IMR-90 (cell line): Measurements from ENCODE around the gene PIP4K2B. TPM values are rescaled to one million over a fixed set of nuclear protein-coding genes. Genes with fewer than 3 reads are reported as not detected.

Experiments
- ATAC-seq: fragments of 200-7000 bp; cut with Tn5 transposase; 2 replicates; pipeline ENCODE4 v1.9.1; 2020; ENCODE audit warnings: low read depth, mild to moderate bottlenecking, moderate library complexity
- BruUV-seq: library from RNA; stranded (reverse); fragments of 400-500 nt; replicated peaks from 2 replicates; lab custom pipeline; 2021; lab: Mats Ljungman, UMichigan
- CTCF ChIA-PET: fragments of 300-600 bp; formaldehyde crosslinking; extraction: SDS; loops from one replicate; lab custom pipeline; 2021; ENCODE audit warnings: antibody characterized with exemption; lab: Yijun Ruan, JAX
- POLR2A ChIA-PET: fragments of 300-600 bp; sonication (Branson Sonifier 250); formaldehyde crosslinking; loops from one replicate; lab custom pipeline; 2022; ENCODE audit warnings: antibody characterized with exemption; ENCODE audit not compliant: unreplicated experiment; lab: Charles Lee
- DNase-seq: peaks from one replicate; pipeline ENCODE4 v3.0.0; 2013
- H2AFZ ChIP-seq: replicated peaks from 2 replicates; pipeline ENCODE3; 2013; ENCODE audit warnings: low read length, mild to moderate bottlenecking; ENCODE audit not compliant: poor library complexity
- H2AK5ac ChIP-seq: 2 replicates; pipeline ENCODE4 v1.6.1; 2013; ENCODE audit warnings: low read depth, low read length, inconsistent platforms
- H2AK9ac ChIP-seq: replicated peaks from 2 replicates; pipeline ENCODE3; 2013; ENCODE audit warnings: mild to moderate bottlenecking, low read depth, low read length, moderate library complexity; ENCODE audit not compliant: poor library complexity
- H2BK120ac ChIP-seq: 2 replicates; pipeline ENCODE4 v1.6.1; 2013; ENCODE audit warnings: low read depth, low read length, inconsistent platforms
- H2BK15ac ChIP-seq: 3 replicates; pipeline ENCODE4 v1.6.1; 2013; ENCODE audit warnings: low read depth, low read length, inconsistent platforms
- H2BK20ac ChIP-seq: 2 replicates; pipeline ENCODE4 v1.6.1; 2013; ENCODE audit warnings: low read depth, mild to moderate bottlenecking, inconsistent platforms, low read length, moderate library complexity
- H2BK5ac ChIP-seq: 2 replicates; pipeline ENCODE4 v1.6.1; 2013; ENCODE audit warnings: mild to moderate bottlenecking, low read depth, low read length, inconsistent platforms; ENCODE audit not compliant: poor library complexity, severe bottlenecking
- H3K14ac ChIP-seq: replicated peaks from 2 replicates; pipeline ENCODE4 v1.6.1; 2013; ENCODE audit warnings: low read depth, low read length, inconsistent platforms
- H3K18ac ChIP-seq: 2 replicates; pipeline ENCODE4 v1.6.1; 2013; ENCODE audit warnings: low read depth, low read length, control low read depth
- H3K23ac ChIP-seq: 2 replicates; pipeline ENCODE4 v1.6.1; 2013; ENCODE audit warnings: low read depth, low read length, inconsistent platforms
- H3K27ac ChIP-seq: 2 replicates; pipeline ENCODE4 v1.5.1; 2013; ENCODE audit warnings: mild to moderate bottlenecking, control low read depth, low read length; ENCODE audit not compliant: insufficient read depth
- H3K27me3 ChIP-seq: 2 replicates; pipeline ENCODE4 v1.6.1; 2013; ENCODE audit warnings: low read length; ENCODE audit not compliant: control insufficient read depth, insufficient read depth
- H3K36me3 ChIP-seq: 2 replicates; pipeline ENCODE4 v1.6.1; 2013; ENCODE audit warnings: low read length, mixed read lengths; ENCODE audit not compliant: control insufficient read depth, insufficient read depth
- H3K4ac ChIP-seq: 2 replicates; pipeline ENCODE4 v1.6.1; 2013; ENCODE audit warnings: low read depth, low read length, inconsistent platforms
- H3K4me1 ChIP-seq: 2 replicates; pipeline ENCODE4 v1.6.1; 2013; ENCODE audit warnings: low read length, mixed read lengths; ENCODE audit not compliant: control insufficient read depth, insufficient read depth
- H3K4me2 ChIP-seq: 2 replicates; pipeline ENCODE4 v1.6.1; 2013; ENCODE audit warnings: low read depth, mild to moderate bottlenecking, control low read depth, low read length, moderate library complexity
- H3K4me3 ChIP-seq: 2 replicates; pipeline ENCODE4 v1.5.1; 2013; ENCODE audit warnings: low read depth, mild to moderate bottlenecking, control low read depth, low read length, moderate library complexity; ENCODE audit not compliant: insufficient read depth
- H3K56ac ChIP-seq: 2 replicates; pipeline ENCODE4 v1.6.1; 2013; ENCODE audit warnings: low read length, inconsistent platforms; ENCODE audit not compliant: insufficient read depth; ENCODE audit errors: extremely low read depth
- H3K79me1 ChIP-seq, 2 experiments: 2 replicates each; pipeline ENCODE4 v1.6.1; 2013; ENCODE audit warnings: low read length in 2 of 2, inconsistent platforms in 1 of 2, low read depth in 1 of 2
- H3K9ac ChIP-seq: 2 replicates; pipeline ENCODE4 v1.6.1; 2013; ENCODE audit warnings: low read depth, low read length, control low read depth
- H3K9me1 ChIP-seq: 2 replicates; pipeline ENCODE4 v1.6.1; 2013; ENCODE audit warnings: low read length, inconsistent platforms; ENCODE audit not compliant: insufficient read depth
- H3K9me3 ChIP-seq: 2 replicates; pipeline ENCODE4 v1.6.1; 2013; ENCODE audit warnings: low read length; ENCODE audit not compliant: control insufficient read depth, insufficient read depth
- H4K20me1 ChIP-seq: 2 replicates; pipeline ENCODE4 v1.6.1; 2013; ENCODE audit warnings: low read length, inconsistent platforms; ENCODE audit not compliant: insufficient read depth
- H4K5ac ChIP-seq: 2 replicates; pipeline ENCODE4 v1.6.1; 2013; ENCODE audit warnings: mild to moderate bottlenecking, low read depth, low read length, control low read depth
- H4K8ac ChIP-seq, 2 experiments: 2 replicates each; pipeline ENCODE4 v1.6.1; 2013; ENCODE audit warnings: low read depth in 2 of 2, low read length in 2 of 2, control low read depth in 1 of 2, inconsistent platforms in 1 of 2
- H4K91ac ChIP-seq: 2 replicates; pipeline ENCODE4 v1.6.1; 2013; ENCODE audit warnings: low read depth, low read length, inconsistent platforms; ENCODE audit not compliant: insufficient read depth
- BHLHE40 ChIP-seq: fragments of 150-350 bp; IDR thresholded peaks from 2 replicates; pipeline ENCODE4 v1.6.1; 2016; ENCODE audit warnings: mild to moderate bottlenecking, low read depth, low read length
- MAFK ChIP-seq: IDR thresholded peaks from 2 replicates; pipeline ENCODE4 v1.6.1; 2012; ENCODE audit warnings: low read depth, low read length, improper control_type of control experiment
- WGBS, 2 experiments: methylation state at CpG; one replicate each; pipeline versions ENCODE4 v1.1.5 to v1.1.7; 2013; ENCODE audit warnings: missing lambda C conversion rate in 2 of 2; ENCODE audit not compliant: insufficient read length in 1 of 2; ENCODE audit errors: extremely low coverage in 2 of 2; 5-methylcytosine and 5-hydroxymethylcytosine counted together
- dilution Hi-C: fragments of 300-500 bp; cut with HindIII; formaldehyde crosslinking; loops from one replicate; pipeline ENCODE4 v1.14.3; 2018; ENCODE audit warnings: low sequenced_read_pairs; ENCODE audit not compliant: unreplicated experiment
- in situ Hi-C: fragments of 300-500 bp; cut with MboI; formaldehyde crosslinking; loops from 3 replicates; pipeline ENCODE4 v1.14.3; 2019; ENCODE audit warnings: low sequenced_read_pairs, inconsistent platforms, mixed read lengths
- intact Hi-C: fragments of 100-400 bp; cut with micrococcal nuclease; formaldehyde crosslinking; loops from 2 replicates; pipeline ENCODE4 v1.10.0; 2022
- polyA plus RNA-seq, 3 experiments: library from polyadenylated mRNA; depleted of rRNA; stranded (reverse); fragments of >200 nt; gene quantifications; 2 replicates each; pipeline ENCODE4 v1.2.3, GENCODE V29; 2012; ENCODE audit warnings: low replicate concordance in 1 of 3
- total RNA-seq: library from RNA; depleted of rRNA; stranded (reverse); fragments of >200 nt; gene quantifications from 2 replicates; pipeline ENCODE4 v1.2.3, GENCODE V29; 2012
- TF ChIP-seq, protein P1 (sequence below): fragments of 150-350 bp; IDR thresholded peaks from 2 replicates; pipeline ENCODE4 v1.6.1; 2017; ENCODE audit warnings: mild to moderate bottlenecking, antibody characterized with exemption, low read length, low read depth

PIP4K2B gene
- total and polyA plus RNA-seq, 2 of the 4 experiments (the other 2 are of a cell fraction), result 40.0 to 40.2 TPM

DNA sequence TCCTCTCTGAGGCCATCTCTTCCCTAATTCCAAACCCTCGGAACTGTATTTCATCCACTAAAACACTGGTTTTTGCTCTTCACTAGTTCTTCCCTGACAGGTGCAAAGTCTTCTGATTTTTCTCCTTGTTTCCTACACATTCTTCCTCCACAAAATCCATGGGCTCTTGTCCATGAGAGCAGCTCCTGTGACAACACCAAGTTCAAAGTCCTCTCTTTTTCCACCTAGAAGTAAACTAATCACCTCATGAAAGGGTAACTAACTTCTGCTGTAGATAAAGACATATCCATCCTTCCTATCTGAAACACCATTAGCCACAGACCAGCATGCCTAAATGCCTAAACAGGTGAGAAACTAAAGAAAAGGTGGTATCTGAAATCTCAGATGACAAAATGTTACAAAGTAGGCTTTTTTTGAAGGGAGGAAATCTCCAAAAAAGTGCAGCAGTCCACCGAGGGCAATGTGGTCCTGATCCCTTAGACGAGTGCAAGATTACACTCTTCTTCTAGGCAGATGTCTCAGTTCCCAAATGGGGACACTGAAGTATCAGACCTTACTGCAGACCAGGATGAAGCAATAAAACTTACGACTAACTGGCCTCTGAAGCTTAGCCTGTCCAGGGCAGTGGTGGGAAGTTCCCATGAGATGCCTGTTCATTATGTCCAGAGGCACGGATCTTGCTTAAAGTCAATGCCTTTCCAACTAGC is 2.8 kb downstream of the PIP4K2B start:
- Histone ChIP-seq H2AK5ac (no peak overlapping the region), H3K9me3 (no peaks in the 10 kb centered on the region), H3K4me1 (peaks cover 13% of the 10 kb centered on the region), H3K4me2 (peak overlapping the region; percentile 24; the same call in 1 of the 2 replicates), H3K9ac (no peak overlapping the region), H3K9me1 (peaks cover 23% of the 10 kb centered on the region), H3K14ac (0 out of 2 replicates have a peak overlapping the region, but pooled peaks have one; percentile 9), H3K27me3 (no peaks in the 10 kb centered on the region), H3K23ac (peak overlapping the region; percentile 92; the same call in 1 of the 2 replicates), H3K4ac (no peak overlapping the region), H4K8ac (no peak overlapping the region), H3K36me3 (peaks cover 15% of the 10 kb centered on the region), H3K4me3 (no peak overlapping the region), H2AFZ (no peak overlapping the region), H4K91ac (no peak overlapping the region), H2AK9ac (no peak overlapping the region), H2BK120ac (no peak overlapping the region), H3K79me1 (peaks cover 18 to 62% of the 10 kb centered on the region in 2 experiments), H2BK15ac (no peak overlapping the region), H2BK20ac (no peak overlapping the region), H4K5ac (no peak overlapping the region), H3K27ac (no peak overlapping the region), H4K20me1 (peaks cover 44% of the 10 kb centered on the region), H2BK5ac (no peak overlapping the region), H3K56ac (no peak overlapping the region), H3K18ac (no peak overlapping the region)
- CTCF ChIA-PET, result no interaction called here
- in situ Hi-C loops, result no loop called here
- no TSS peak for BruUV-seq
- POLR2A ChIA-PET, result no interaction called here
- WGBS, 2 experiments, result 90% methylated on average over 3 of the region's 5 CpGs; no CpG with 5 or more reads in 1 of the 2 experiments
- TF ChIP-seq MAFK, result no peak
- no peak for TF ChIP-seq BHLHE40
- TF ChIP-seq, protein P1, sequence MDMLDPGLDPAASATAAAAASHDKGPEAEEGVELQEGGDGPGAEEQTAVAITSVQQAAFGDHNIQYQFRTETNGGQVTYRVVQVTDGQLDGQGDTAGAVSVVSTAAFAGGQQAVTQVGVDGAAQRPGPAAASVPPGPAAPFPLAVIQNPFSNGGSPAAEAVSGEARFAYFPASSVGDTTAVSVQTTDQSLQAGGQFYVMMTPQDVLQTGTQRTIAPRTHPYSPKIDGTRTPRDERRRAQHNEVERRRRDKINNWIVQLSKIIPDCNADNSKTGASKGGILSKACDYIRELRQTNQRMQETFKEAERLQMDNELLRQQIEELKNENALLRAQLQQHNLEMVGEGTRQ, result no peak
- intact Hi-C loops, result loop anchor here (5.0 kb wide), 1 partner anchor 446 kb away; no protein-coding TSS in a partner anchor
- dilution Hi-C loops, result no loop called here
- DNase-seq (no peak), ATAC-seq (no peak)
